C4-2B (cell line): Measurements from ENCODE around the gene FHL2.

Experiments
- CTCF ChIP-seq: fragments of 450-650 bp; conservative IDR thresholded peaks from 2 replicates; pipeline ENCODE4 v1.5.1; 2017; ENCODE audit warnings: mild to moderate bottlenecking
- ZFX ChIP-seq: fragments of 450-650 bp; IDR thresholded peaks from 2 replicates; pipeline ENCODE4 v1.6.1; 2017

GRCh38 chr2:105404736-105405135 lies 5.9 kb upstream of the FHL2 start:
- no peak for TF ChIP-seq CTCF
- TF ChIP-seq ZFX, result no peak
